H1 (cell line): Measurements from ENCODE around the gene CEBPA.

Experiments
- BCL11A ChIP-seq, 2 experiments: IDR thresholded peaks; one replicate each; pipeline ENCODE4 v1.6.1; 2011; ENCODE audit warnings: low read depth in 2 of 2, low read length in 2 of 2, mild to moderate bottlenecking in 2 of 2
- BRCA1 ChIP-seq: IDR thresholded peaks from 2 replicates; pipeline ENCODE4 v1.6.1; 2012; ENCODE audit warnings: low read depth, low read length, improper control_type of control experiment
- CTCF ChIP-seq, 3 experiments: IDR thresholded peaks; 1 replicate in 2 of 3; 2 replicates in 1 of 3; pipeline versions ENCODE4 v1.5.1 to v1.6.1; 2011; ENCODE audit warnings: low read length in 3 of 3, mild to moderate bottlenecking in 3 of 3, inconsistent platforms in 2 of 3, low read depth in 1 of 3, moderate library complexity in 1 of 3; ENCODE audit not compliant: insufficient read depth in 1 of 3; ENCODE audit errors: control extremely low read depth in 1 of 3
- EZH2 ChIP-seq: fragments of 200-600 bp; sonication (generic); IDR thresholded peaks from 2 replicates; pipeline ENCODE4 v1.7.1; 2012; ENCODE audit warnings: low read depth, mild to moderate bottlenecking, moderate library complexity, low read length, inconsistent platforms; ENCODE audit not compliant: severe bottlenecking
- FOSL1 ChIP-seq: IDR thresholded peaks from 2 replicates; pipeline ENCODE4 v1.6.1; 2011; ENCODE audit warnings: mild to moderate bottlenecking, low read depth, low read length, moderate library complexity; ENCODE audit not compliant: insufficient read depth
- GABPA ChIP-seq: IDR thresholded peaks from 2 replicates; pipeline ENCODE4 v1.6.1; 2011; ENCODE audit warnings: mild to moderate bottlenecking, low read length, moderate library complexity, borderline replicate concordance; ENCODE audit not compliant: insufficient read depth
- POLR2A ChIP-seq, 2 experiments: IDR thresholded peaks; 1 replicate in 1 of 2; 2 replicates in 1 of 2; pipeline ENCODE4 v1.6.1; 2011; ENCODE audit warnings: low read depth in 2 of 2, low read length in 2 of 2, mild to moderate bottlenecking in 2 of 2; ENCODE audit errors: control extremely low read depth in 1 of 2
- POU5F1 ChIP-seq: IDR thresholded peaks from 2 replicates; pipeline ENCODE4 v1.6.1; 2011; ENCODE audit warnings: low read depth, mild to moderate bottlenecking, low read length, moderate library complexity
- RBBP5 ChIP-seq: IDR thresholded peaks from 2 replicates; pipeline ENCODE4 v1.7.1; 2012; ENCODE audit warnings: low read depth, mild to moderate bottlenecking, inconsistent platforms, low read length, moderate library complexity, borderline replicate concordance
- SRF ChIP-seq: IDR thresholded peaks from 2 replicates; pipeline ENCODE4 v1.6.1; 2011; ENCODE audit warnings: mild to moderate bottlenecking, low read depth, low read length, moderate library complexity
- TEAD4 ChIP-seq: IDR thresholded peaks from 2 replicates; pipeline ENCODE4 v1.6.1; 2012; ENCODE audit warnings: low read depth, low read length, inconsistent platforms, mixed read lengths
- USF2 ChIP-seq: IDR thresholded peaks from 2 replicates; pipeline ENCODE4 v1.6.1; 2011; ENCODE audit warnings: low read length, improper control_type of control experiment
- ZNF274 ChIP-seq: IDR thresholded peaks from 2 replicates; pipeline ENCODE4 v1.7.0; 2012; ENCODE audit warnings: low read length, borderline replicate concordance; ENCODE audit errors: extremely low read depth

GRCh38 chr19:33291623-33292534 lies 10.5 kb downstream of the CEBPA start:
- TF ChIP-seq CTCF (IDR thresholded peaks at IDR 0.05; ENCODE audit: control extremely low read depth in 1 of 3, insufficient read depth in 1 of 3, low read depth in 1 of 3, low read length in 3 of 3) (no peak), ZNF274 (no peak), POLR2A (IDR thresholded peaks at IDR 0.05; ENCODE audit: control extremely low read depth in 1 of 2, low read depth in 2 of 2, low read length in 2 of 2) (no peak), GABPA (no peak), BCL11A (IDR thresholded peaks at IDR 0.05; ENCODE audit: low read depth in 2 of 2, low read length in 2 of 2) (no peak), FOSL1 (no peak), EZH2 (no peak), TEAD4 (no peak), POU5F1 (no peak), USF2 (no peak), RBBP5 (no peak), SRF (no peak), BRCA1 (no peak)
